Spleen (tissue), 7 donors: Measurements from ENCODE around the gene CSTB.

Experiments used
- CTCF ChIP-seq, 11 experiments: fragments of 200-600 bp in 7 of 11; fragments of 450-650 bp in 4 of 11; sonication (generic) in 4 of 11; IDR thresholded peaks in 8 of 11; conservative IDR thresholded peaks in 3 of 11; 1 replicate in 7 of 11; 2 replicates in 4 of 11; pipeline versions ENCODE4 v1.4.0 to v1.8.0; 2016 to 2021; ENCODE audit warnings: antibody characterized with exemption in 11 of 11, inconsistent platforms in 4 of 11, mild to moderate bottlenecking in 1 of 11
- POLR2A ChIP-seq, 3 donors: fragments of 450-650 bp; IDR thresholded peaks; one replicate each; pipeline ENCODE4 v1.5.1; 2017; ENCODE audit warnings: antibody characterized with exemption in 3 of 3, mild to moderate bottlenecking in 1 of 3
- POLR2AphosphoS5 ChIP-seq, 3 donors: sonication (generic); formaldehyde crosslinking; IDR thresholded peaks; one replicate each; pipeline ENCODE4 v1.5.1; 2017; ENCODE audit warnings: antibody characterized with exemption in 3 of 3
- donor health status: DM: no; HTN: no; CAD: no; lungs with moderate emphysema.
- donor health status: DM: no; HTN: no; CAD: no.
- donor health status: DM: no; HTN: no; CAD: no.

- TF ChIP-seq CTCF (IDR thresholded peaks at IDR 0.05 in 8 of 11, conservative IDR thresholded peaks at IDR 0.05 in 3 of 11) = no peak
- peak in 1 of 3 donors; percentile 13 for TF ChIP-seq POLR2AphosphoS5 (IDR thresholded peaks at IDR 0.05)
- no peak for TF ChIP-seq POLR2A (IDR thresholded peaks at IDR 0.05)
These were observed 35.5 kb downstream of the CSTB start for GRCh38 chr21:43740497-43741156.
